Measurements from ENCODE around the gene TPBGL. TPM values are rescaled to one million over a fixed set of nuclear protein-coding genes. Genes with fewer than 3 reads are reported as not detected.

The TPBGL gene
- total RNA-seq, 1 donor from 2014 or later: 7.0 TPM

DNA sequence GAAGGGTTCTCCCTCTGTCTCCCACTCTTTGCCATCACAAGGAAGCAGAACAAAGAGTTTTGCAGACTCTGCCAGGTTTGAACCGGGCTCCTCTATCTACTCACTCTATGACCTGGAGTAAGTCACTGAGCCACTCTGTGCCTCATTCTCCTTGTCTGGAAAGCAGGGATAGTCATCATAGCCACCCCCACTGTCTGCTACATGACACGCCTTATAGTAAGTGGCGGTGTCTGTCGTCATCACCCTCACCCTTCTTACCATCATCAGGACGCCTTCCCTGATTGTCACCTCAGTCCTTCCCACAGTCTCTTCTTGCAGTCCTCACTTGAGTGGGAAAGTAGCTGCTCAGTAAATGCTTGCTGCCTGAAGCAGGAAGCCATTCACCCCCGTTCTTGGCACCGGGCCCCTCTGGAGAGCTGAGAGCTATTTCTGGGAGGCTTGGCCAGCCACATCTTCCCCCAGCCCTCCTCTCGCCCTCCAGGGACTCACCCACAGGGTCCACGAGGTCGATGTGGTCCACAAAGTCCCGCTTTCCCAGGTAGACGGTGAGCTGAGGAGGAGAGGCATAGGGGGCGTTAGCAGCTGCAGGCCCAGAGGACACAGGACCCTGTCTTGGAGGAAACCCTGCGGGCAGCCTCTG, 46.4 kb downstream of the TPBGL start:
- H3K4me3 Mint-ChIP-seq (ENCODE audit: unreplicated experiment): no peak overlapping the region
- H3K27ac Mint-ChIP-seq (ENCODE audit: unreplicated experiment): peak overlapping the region; percentile 64
- H3K9me3 Mint-ChIP-seq (ENCODE audit: unreplicated experiment): no peaks in the 10 kb centered on the region
- H3K4me1 Mint-ChIP-seq (ENCODE audit: unreplicated experiment): peaks cover 18% of the 10 kb centered on the region
- H3K36me3 Mint-ChIP-seq (ENCODE audit: low read depth, unreplicated experiment): peaks cover 48% of the 10 kb centered on the region
- peaks cover 16% of the 10 kb centered on the region for H3K27me3 Mint-ChIP-seq (ENCODE audit: unreplicated experiment)
- DNase-seq (ENCODE audit: low spot score): no peak
- TF ChIP-seq, protein P1, sequence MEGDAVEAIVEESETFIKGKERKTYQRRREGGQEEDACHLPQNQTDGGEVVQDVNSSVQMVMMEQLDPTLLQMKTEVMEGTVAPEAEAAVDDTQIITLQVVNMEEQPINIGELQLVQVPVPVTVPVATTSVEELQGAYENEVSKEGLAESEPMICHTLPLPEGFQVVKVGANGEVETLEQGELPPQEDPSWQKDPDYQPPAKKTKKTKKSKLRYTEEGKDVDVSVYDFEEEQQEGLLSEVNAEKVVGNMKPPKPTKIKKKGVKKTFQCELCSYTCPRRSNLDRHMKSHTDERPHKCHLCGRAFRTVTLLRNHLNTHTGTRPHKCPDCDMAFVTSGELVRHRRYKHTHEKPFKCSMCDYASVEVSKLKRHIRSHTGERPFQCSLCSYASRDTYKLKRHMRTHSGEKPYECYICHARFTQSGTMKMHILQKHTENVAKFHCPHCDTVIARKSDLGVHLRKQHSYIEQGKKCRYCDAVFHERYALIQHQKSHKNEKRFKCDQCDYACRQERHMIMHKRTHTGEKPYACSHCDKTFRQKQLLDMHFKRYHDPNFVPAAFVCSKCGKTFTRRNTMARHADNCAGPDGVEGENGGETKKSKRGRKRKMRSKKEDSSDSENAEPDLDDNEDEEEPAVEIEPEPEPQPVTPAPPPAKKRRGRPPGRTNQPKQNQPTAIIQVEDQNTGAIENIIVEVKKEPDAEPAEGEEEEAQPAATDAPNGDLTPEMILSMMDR (IDR thresholded peaks at IDR 0.05; ENCODE audit: unreplicated experiment): no peak

- no peak for DNase-seq (ENCODE audit: low spot score)
- H3K27me3 Mint-ChIP-seq (ENCODE audit: unreplicated experiment): peaks cover 13% of the 10 kb centered on the region
- H3K4me3 Mint-ChIP-seq (ENCODE audit: unreplicated experiment): no peak overlapping the region
- no peaks in the 10 kb centered on the region for H3K9me3 Mint-ChIP-seq (ENCODE audit: unreplicated experiment)
- TF ChIP-seq, protein P1 (IDR thresholded peaks at IDR 0.05; ENCODE audit: unreplicated experiment): no peak
- H3K4me1 Mint-ChIP-seq (ENCODE audit: unreplicated experiment): peaks cover 20% of the 10 kb centered on the region
- peak overlapping the region; percentile 64 for H3K27ac Mint-ChIP-seq (ENCODE audit: unreplicated experiment)
- H3K36me3 Mint-ChIP-seq (ENCODE audit: low read depth, unreplicated experiment): peaks cover 45% of the 10 kb centered on the region
These were observed 47.0 kb downstream of the TPBGL start for GRCh38 chr11:75287579-75287978.

GRCh38 chr11:75289511-75289760, 48.9 kb downstream of the TPBGL start:
- no peaks in the 10 kb centered on the region for H3K9me3 Mint-ChIP-seq (ENCODE audit: unreplicated experiment)
- TF ChIP-seq, protein P1 (IDR thresholded peaks at IDR 0.05; ENCODE audit: unreplicated experiment): no peak
- H3K4me1 Mint-ChIP-seq (ENCODE audit: unreplicated experiment): peaks cover 33% of the 10 kb centered on the region
- H3K36me3 Mint-ChIP-seq (ENCODE audit: low read depth, unreplicated experiment): peaks cover 51% of the 10 kb centered on the region
- H3K27ac Mint-ChIP-seq (ENCODE audit: unreplicated experiment): peak overlapping the region; percentile 61
- H3K4me3 Mint-ChIP-seq (ENCODE audit: unreplicated experiment): peak overlapping the region; percentile 51
- DNase-seq (ENCODE audit: low spot score): no peak
- peaks cover 17% of the 10 kb centered on the region for H3K27me3 Mint-ChIP-seq (ENCODE audit: unreplicated experiment)

DNA sequence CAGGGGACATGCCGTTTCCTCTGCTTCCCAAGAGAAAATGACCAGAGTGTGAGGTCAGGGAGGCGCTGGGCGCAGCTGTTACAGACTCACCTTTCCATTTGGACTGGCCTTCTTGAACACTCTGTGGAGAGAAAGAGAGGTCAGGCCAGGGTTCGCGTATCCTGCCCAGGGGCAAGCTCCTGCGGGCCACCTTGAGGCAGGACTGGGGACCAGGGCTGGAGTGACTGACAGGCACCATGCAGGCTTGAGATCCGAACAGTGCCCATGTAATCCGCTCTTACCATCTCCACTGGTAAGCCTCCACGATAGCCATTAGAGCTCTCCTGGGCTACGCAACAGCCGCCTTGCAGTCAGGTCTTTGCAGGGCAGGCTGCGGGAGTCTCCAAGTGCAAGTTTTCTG, 49.3 kb downstream of the TPBGL start:
- H3K36me3 Mint-ChIP-seq (ENCODE audit: low read depth, unreplicated experiment): peaks cover 50% of the 10 kb centered on the region
- peaks cover 17% of the 10 kb centered on the region for H3K27me3 Mint-ChIP-seq (ENCODE audit: unreplicated experiment)
- H3K9me3 Mint-ChIP-seq (ENCODE audit: unreplicated experiment): no peaks in the 10 kb centered on the region
- H3K4me1 Mint-ChIP-seq (ENCODE audit: unreplicated experiment): peaks cover 35% of the 10 kb centered on the region
- H3K4me3 Mint-ChIP-seq (ENCODE audit: unreplicated experiment): no peak overlapping the region
- no peak overlapping the region for H3K27ac Mint-ChIP-seq (ENCODE audit: unreplicated experiment)
- TF ChIP-seq, protein P1 (IDR thresholded peaks at IDR 0.05; ENCODE audit: unreplicated experiment): no peak
- no peak for DNase-seq (ENCODE audit: low spot score)

DNA sequence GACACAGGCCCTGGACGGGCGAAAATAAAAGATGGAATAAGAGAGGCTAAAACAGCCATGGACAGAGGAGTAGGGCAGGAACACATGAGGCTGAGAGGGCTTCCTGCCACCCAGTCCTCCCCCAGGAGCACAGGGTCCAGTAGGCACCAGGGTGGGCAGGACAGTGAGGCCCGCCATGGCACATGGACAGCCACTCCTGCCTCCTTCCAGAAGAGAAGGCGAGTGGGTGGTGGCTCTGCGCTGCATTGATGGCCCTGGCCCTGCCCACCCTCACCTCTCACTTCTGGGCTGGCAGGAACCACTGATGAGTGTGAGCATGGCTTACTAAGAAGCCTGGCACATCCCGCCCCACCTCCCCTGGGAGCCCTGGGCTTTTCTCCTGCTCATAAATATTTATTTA, 51.2 kb downstream of the TPBGL start:
- no peak for DNase-seq (ENCODE audit: low spot score)
- TF ChIP-seq, protein P1 (IDR thresholded peaks at IDR 0.05; ENCODE audit: unreplicated experiment): no peak
- peaks cover 34% of the 10 kb centered on the region for H3K4me1 Mint-ChIP-seq (ENCODE audit: unreplicated experiment)
- no peak overlapping the region for H3K4me3 Mint-ChIP-seq (ENCODE audit: unreplicated experiment)
- no peaks in the 10 kb centered on the region for H3K9me3 Mint-ChIP-seq (ENCODE audit: unreplicated experiment)
- peaks cover 43% of the 10 kb centered on the region for H3K36me3 Mint-ChIP-seq (ENCODE audit: low read depth, unreplicated experiment)
- H3K27ac Mint-ChIP-seq (ENCODE audit: unreplicated experiment): no peak overlapping the region
- peaks cover 14% of the 10 kb centered on the region for H3K27me3 Mint-ChIP-seq (ENCODE audit: unreplicated experiment)
